Keratinocyte (primary cell): ENCODE results near the gene RRP12.

ENCODE experiments used
- EZH2 ChIP-seq: IDR thresholded peaks from one replicate; pipeline ENCODE4 v1.6.1; 2012; ENCODE audit warnings: inconsistent platforms, mild to moderate bottlenecking, low read length, moderate library complexity
- TF ChIP-seq, protein P1 (sequence below), 3 experiments: IDR thresholded peaks in 1 of 3; conservative IDR thresholded peaks in 1 of 3; optimal IDR thresholded peaks in 1 of 3; 2 replicates in 2 of 3; 3 replicates in 1 of 3; pipeline versions ENCODE3 to v1.5.1; 2011; ENCODE audit warnings: low read length in 3 of 3, mild to moderate bottlenecking in 3 of 3, moderate library complexity in 2 of 3, control low read depth in 1 of 3, inconsistent platforms in 1 of 3; ENCODE audit not compliant: insufficient read depth in 2 of 3; ENCODE audit errors: extremely low read depth in 1 of 3

GRCh38 chr10:97450828-97451227 lies 49.7 kb upstream of the RRP12 start:
- TF ChIP-seq, protein P1, sequence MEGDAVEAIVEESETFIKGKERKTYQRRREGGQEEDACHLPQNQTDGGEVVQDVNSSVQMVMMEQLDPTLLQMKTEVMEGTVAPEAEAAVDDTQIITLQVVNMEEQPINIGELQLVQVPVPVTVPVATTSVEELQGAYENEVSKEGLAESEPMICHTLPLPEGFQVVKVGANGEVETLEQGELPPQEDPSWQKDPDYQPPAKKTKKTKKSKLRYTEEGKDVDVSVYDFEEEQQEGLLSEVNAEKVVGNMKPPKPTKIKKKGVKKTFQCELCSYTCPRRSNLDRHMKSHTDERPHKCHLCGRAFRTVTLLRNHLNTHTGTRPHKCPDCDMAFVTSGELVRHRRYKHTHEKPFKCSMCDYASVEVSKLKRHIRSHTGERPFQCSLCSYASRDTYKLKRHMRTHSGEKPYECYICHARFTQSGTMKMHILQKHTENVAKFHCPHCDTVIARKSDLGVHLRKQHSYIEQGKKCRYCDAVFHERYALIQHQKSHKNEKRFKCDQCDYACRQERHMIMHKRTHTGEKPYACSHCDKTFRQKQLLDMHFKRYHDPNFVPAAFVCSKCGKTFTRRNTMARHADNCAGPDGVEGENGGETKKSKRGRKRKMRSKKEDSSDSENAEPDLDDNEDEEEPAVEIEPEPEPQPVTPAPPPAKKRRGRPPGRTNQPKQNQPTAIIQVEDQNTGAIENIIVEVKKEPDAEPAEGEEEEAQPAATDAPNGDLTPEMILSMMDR (optimal IDR thresholded peaks at IDR 0.05 in 1 of 3, IDR thresholded peaks at IDR 0.05 in 1 of 3, conservative IDR thresholded peaks at IDR 0.05 in 1 of 3; ENCODE audit: extremely low read depth in 1 of 3, insufficient read depth in 2 of 3, low read length in 3 of 3): no peak
- TF ChIP-seq EZH2: no peak
